ENCODE measurements around the gene ELOVL3.
"Not testable (repeated sequence)": the region's sequence is repeated elsewhere in the genome, so short reads cannot be mapped to it uniquely, and the experiment has no call there.

ELOVL3 gene

GRCh38 chr10:102225646-102226541 is at the start of gene ELOVL3:
TSS of gene ELOVL3 (plus strand) at chr10:102226299. CDS start at chr10:102226549, 250 bp downstream.
- DNase-seq: peak in 49 of 51 donors; percentile 24 to 94 (median 81)

- peak in 1 of 51 donors; percentile 31 for DNase-seq
These were observed 41.5 kb upstream of the ELOVL3 start for GRCh38 chr10:102184606-102185005.

GRCh38 chr10:102185272-102185671 is 40.8 kb upstream of the ELOVL3 start:
- DNase-seq: no peak

GRCh38 chr10:102185811-102186527 is 40.1 kb upstream of the ELOVL3 start:
- no peak for DNase-seq

- no peak for DNase-seq
These were observed 37.7 kb upstream of the ELOVL3 start for GRCh38 chr10:102188298-102188940.

- DNase-seq: not testable (repeated sequence)
These were observed 36.9 kb upstream of the ELOVL3 start for GRCh38 chr10:102188941-102189898.

GRCh38 chr10:102191956-102192355 is 34.1 kb upstream of the ELOVL3 start:
- DNase-seq: no peak

GRCh38 chr10:102195296-102195870 is 30.7 kb upstream of the ELOVL3 start:
- no peak for DNase-seq

- no peak for DNase-seq
These were observed 29.2 kb upstream of the ELOVL3 start for GRCh38 chr10:102196893-102197292.

- no peak for DNase-seq
These were observed 28.1 kb upstream of the ELOVL3 start for GRCh38 chr10:102198027-102198426.

GRCh38 chr10:102200751-102201640 is 25.1 kb upstream of the ELOVL3 start:
- DNase-seq: no peak

GRCh38 chr10:102202386-102202785 is 23.7 kb upstream of the ELOVL3 start:
- DNase-seq: no peak

GRCh38 chr10:102208311-102209035 is 17.6 kb upstream of the ELOVL3 start:
- DNase-seq: no peak

- DNase-seq: no peak
These were observed 14.3 kb upstream of the ELOVL3 start for GRCh38 chr10:102211615-102212299.

GRCh38 chr10:102213599-102213998 is 12.5 kb upstream of the ELOVL3 start:
- DNase-seq: not testable (repeated sequence)

GRCh38 chr10:102219370-102219769 is 6.7 kb upstream of the ELOVL3 start:
- no peak for DNase-seq

- DNase-seq: no peak
These were observed 5.5 kb upstream of the ELOVL3 start for GRCh38 chr10:102220612-102221011.

GRCh38 chr10:102222797-102223196 is 3.3 kb upstream of the ELOVL3 start:
- DNase-seq: no peak

All from hypothalamus (tissue), 51 donors.